ENCODE results near the gene PRKAG2. TPM values are rescaled to one million over a fixed set of nuclear protein-coding genes. Genes with fewer than 3 reads are reported as not detected.
"Not testable (repeated sequence)": the region's sequence is repeated elsewhere in the genome, so short reads cannot be mapped to it uniquely, and the experiment has no call there.

PRKAG2 gene
- polyA plus RNA-seq, 5 donors = 14.3 to 21.6 (median 17.3) TPM

DNA sequence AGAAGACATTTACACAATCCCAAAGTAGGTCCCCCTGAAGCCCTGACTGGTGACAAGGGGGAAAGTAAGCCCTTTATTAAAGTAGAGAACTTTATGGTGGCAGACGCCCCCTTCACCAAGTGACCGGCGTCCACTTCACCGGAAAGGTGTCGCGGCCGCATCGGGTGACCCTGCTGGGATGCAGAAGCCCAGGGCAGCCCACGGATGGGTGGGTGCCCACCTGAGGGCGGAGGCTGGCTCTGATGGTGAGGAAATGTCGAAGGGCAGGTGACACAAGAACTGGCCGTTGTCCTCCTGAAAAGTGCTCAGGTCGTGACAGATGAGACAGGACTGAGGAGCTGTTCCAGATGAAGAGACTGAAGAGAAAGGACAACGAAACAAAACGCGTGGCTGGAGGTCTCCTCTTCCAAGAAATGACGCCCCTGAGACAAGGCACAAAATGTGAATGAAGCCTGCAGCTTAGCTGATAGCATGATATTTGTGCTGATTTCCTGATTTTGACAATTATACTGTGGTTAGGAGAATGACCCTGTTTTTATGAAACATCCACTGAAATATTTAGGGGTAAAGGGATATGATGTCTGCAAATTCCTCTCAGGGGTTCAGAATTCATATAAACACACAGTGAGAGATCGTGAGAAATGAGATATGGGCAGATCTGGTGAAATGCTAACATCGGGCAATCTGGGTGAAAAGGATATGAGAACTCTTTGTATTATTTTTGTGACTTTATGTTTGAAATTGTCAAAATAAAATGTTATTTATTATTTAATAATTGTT is 123.9 kb downstream of the PRKAG2 start:
- DNase-seq = no peak

DNA sequence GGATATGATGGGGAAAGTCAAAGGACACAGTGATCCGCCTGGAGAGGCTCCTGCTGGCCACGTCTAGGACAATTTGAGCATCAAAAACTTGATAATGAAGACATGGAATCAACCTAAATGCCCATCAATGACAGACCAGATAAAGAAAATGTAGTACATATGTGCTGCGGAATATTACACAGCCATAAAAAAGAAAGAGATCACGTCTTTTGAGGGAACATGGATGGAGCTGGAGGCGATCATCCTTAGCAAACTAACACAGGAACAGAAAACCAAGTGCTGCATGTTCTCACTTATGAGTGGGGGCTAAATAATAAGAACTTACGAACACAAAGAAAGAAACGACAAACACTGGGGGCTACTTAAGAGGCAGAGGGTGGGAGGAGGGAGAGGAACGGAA is 124.9 kb downstream of the PRKAG2 start:
- no peak for DNase-seq

GRCh38 chr7:151748733-151749132 is 128.2 kb downstream of the PRKAG2 start:
- DNase-seq = no peak

- not testable (repeated sequence) for DNase-seq
Observed at GRCh38 chr7:151748021-151748420, 128.9 kb downstream of the PRKAG2 start.

DNA sequence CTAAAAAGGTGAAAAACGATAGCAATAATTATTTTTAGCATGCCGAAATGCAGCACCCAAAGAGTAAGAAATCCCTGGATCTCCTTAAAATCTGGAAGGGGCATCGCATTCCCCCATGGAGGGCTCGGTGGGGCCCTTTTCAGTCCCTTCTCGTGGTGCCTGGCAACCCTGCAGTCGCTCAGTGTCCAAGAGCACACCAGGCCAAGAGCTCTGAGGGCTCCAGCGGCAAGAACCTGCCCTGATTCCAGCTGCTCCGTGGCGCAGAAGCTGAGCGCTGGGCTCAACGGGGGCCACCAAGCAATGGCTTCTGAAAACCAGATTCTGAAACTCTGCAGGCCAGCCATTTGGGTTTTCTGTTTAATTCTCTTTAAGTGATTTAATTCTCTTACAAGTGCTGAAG is 131.2 kb downstream of the PRKAG2 start:
- no peak for DNase-seq

DNA sequence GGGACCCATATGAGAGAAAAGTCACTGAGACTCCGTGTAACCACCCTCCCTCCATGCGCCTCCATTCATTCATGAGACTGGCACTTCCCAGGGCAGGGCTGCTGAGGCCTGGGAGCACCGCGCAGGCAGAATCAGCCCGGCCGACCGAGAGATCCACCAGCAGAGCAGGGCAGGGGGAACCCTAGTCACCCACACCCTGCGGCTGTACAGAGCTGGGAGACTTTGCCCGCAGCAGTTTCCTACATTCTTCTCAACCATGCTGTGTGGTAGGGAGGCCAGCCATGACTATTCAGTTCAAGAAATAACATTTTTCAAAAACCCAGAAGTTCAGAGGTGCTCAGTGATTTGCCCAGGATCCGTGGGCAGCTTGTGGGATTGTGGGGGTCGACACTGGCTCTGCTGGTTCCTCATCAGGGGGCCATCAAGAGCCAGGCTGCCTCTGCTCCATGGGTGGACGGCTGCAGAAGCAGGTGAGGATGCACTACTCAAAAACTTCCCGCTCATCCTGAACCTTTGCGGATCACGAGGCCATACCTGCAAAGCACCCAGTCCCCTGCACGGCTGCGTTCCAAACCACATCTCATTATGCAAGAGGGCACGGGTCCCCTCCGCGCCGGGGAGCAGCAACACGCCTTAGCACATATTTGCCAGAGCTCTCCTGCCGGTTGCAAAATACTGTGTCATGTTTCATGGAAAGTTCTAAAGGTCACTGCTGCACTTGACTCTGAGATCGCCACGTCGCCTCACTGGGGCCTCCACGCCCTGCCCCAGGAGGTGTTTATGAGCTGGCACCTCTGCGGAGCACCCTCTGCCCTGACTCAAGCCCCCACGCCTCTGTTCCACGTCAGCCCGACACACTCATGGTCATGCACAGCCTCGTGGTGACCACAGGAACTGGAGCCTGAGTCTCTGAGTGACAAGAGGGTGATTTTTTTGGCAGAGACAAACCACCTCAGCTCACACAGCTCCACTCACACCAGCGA is 132.0 kb downstream of the PRKAG2 start:
- DNase-seq = peak in 1 of 2 donors; percentile 22

- no peak for DNase-seq
Observed at GRCh38 chr7:151744051-151744580, 132.8 kb downstream of the PRKAG2 start.

DNA sequence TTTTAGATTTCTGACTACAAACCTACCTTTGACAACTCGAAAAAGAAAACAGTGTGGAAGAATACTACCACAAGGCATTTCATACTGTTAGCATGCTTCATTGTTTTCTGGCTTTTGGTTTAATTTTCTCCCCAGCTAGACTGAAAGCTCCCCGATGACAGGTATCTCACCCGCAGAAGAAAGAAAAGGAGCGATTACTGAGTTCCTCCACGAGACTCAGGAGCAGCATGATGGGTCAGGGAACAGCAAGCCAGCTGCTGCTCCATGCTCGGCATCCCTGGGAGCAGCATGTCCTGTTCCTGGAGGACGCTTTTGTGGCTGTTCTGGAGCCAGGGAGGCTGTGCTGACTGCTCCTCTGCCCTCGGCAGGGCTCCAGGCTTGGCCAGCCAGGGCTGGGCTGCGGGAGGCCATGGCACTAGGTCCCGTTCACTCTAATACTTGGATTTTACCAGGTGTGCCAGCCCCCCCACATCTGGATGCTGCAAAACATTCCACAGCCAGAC is 133.4 kb downstream of the PRKAG2 start:
- DNase-seq = no peak

- no peak for DNase-seq
Observed at GRCh38 chr7:151742713-151743480, 134.0 kb downstream of the PRKAG2 start.

- DNase-seq = no peak
Observed at GRCh38 chr7:151741585-151741984, 135.3 kb downstream of the PRKAG2 start.

GRCh38 chr7:151740081-151740851 is 136.6 kb downstream of the PRKAG2 start:
- DNase-seq = no peak

- no peak for DNase-seq
Observed at GRCh38 chr7:151738925-151739324, 138.0 kb downstream of the PRKAG2 start.

GRCh38 chr7:151736403-151736909 is 140.5 kb downstream of the PRKAG2 start:
- peak; percentile 70 to 72 for DNase-seq

DNA sequence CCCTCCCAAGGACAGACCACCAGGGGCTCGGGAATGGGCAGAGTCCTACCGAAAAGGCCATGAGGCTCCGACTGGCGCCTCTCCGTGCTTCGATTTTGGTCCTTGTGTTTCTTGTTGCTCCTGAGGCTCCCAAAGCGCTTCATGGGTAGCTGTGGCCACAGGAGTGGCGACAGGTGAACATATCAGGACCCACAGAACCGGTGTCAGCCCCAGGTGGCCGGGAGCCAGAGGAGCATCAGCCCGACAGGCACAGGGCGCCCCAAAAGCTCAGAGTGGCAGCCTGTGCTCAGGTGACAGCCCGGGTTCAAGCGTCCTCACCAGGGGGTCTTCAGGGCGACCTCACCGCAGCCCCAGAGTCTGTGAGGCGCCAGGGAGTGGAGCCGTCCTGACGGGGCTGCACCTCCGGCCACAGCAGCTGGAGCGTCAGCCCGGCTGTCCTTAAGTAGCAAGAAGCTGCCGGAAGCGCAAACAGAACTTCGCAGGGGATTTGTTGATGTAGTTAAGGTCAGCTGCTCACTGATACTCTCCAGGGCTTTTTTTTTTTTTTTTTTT is 141.0 kb downstream of the PRKAG2 start:
- no peak for DNase-seq

- DNase-seq = no peak
Observed at GRCh38 chr7:151735186-151735850, 141.6 kb downstream of the PRKAG2 start.

GRCh38 chr7:151732834-151733592 is 143.9 kb downstream of the PRKAG2 start:
- DNase-seq = peak in 1 of 2 donors; percentile 25

DNA sequence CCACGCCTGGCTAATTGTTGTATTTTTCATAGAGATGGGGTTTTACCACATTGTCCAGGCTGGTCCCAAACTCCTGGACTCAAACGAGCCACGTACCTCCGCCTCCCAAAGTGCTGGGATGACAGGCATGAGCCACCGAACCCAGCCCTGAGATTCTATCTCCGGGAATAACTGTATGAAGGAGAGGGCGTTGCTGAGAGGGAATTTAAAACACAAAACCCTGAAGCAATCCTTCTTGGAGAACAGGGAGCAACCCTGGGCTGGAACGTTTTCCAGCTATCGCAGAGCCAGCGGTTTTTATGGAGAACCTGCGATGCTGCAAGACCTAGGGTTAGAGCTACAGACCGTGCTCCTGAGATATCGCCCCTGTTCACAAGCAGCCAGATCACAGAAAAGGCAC is 144.6 kb downstream of the PRKAG2 start:
- DNase-seq = no peak

GRCh38 chr7:151731022-151731441 is 145.9 kb downstream of the PRKAG2 start:
- no peak for DNase-seq

- DNase-seq = no peak
Observed at GRCh38 chr7:151730591-151730990, 146.3 kb downstream of the PRKAG2 start.
